HepG2 (cell line): ENCODE measurements around the gene KCNB1. TPM values are rescaled to one million over a fixed set of nuclear protein-coding genes. Genes with fewer than 3 reads are reported as not detected.

Experiments used
- ATAC-seq: fragments of 200-7000 bp; cut with Tn5 transposase; 3 replicates; pipeline ENCODE4 v1.9.1; 2020; ENCODE audit warnings: mild to moderate bottlenecking, moderate library complexity
- BruUV-seq: library from RNA; stranded (reverse); fragments of 400-500 nt; replicated peaks from 2 replicates; lab custom pipeline; 2021; lab: Mats Ljungman, UMichigan
- CTCF ChIA-PET: fragments of 300-600 bp; formaldehyde crosslinking; extraction: SDS; loops from one replicate; lab custom pipeline; 2021; ENCODE audit warnings: low total read pairs, inconsistent platforms, low intra/inter-chr PET ratio; lab: Yijun Ruan, JAX
- POLR2A ChIA-PET: fragments of 350-600 bp; sonication (Branson Sonifier 250); formaldehyde crosslinking; loops from one replicate; lab custom pipeline; 2020; ENCODE audit warnings: antibody characterized with exemption, inconsistent platforms; lab: Yijun Ruan, JAX
- DNase-seq: peaks from one replicate; pipeline ENCODE4 v3.0.0-alpha.2; 2015; ENCODE audit warnings: low spot score
- FAIRE-seq: peaks from 3 replicates; lab custom pipeline; 2011; peaks lifted over from hg19 to GRCh38; lab: Jason Lieb, UNC
- H2AFZ ChIP-seq: one replicate; pipeline ENCODE4 v1.6.1; 2011; ENCODE audit warnings: low read length, inconsistent platforms
- H3K27ac ChIP-seq: fragments of 300-600 bp; 3 replicates; pipeline ENCODE4 v1.8.0; 2011; ENCODE audit warnings: mixed run types, mild to moderate bottlenecking, mixed read lengths, low read length, inconsistent platforms; ENCODE audit not compliant: insufficient read depth; ENCODE audit errors: extremely low read length
- H3K27me3 ChIP-seq, 2 experiments: fragments of 200-600 bp in 1 of 2; 2 replicates in 1 of 2; 3 replicates in 1 of 2; pipeline versions ENCODE4 v1.6.0 to v1.8.0; 2011; ENCODE audit warnings: low read length in 2 of 2, mild to moderate bottlenecking in 2 of 2, moderate library complexity in 2 of 2, inconsistent platforms in 1 of 2; ENCODE audit not compliant: insufficient read depth in 2 of 2, control insufficient read depth in 1 of 2
- H3K36me3 ChIP-seq, 2 experiments: fragments of 200-600 bp in 1 of 2; replicated peaks in 1 of 2; 2 replicates in 1 of 2; 3 replicates in 1 of 2; pipeline versions ENCODE4 v1.5.1 to v1.8.0; 2011; ENCODE audit warnings: low read length in 2 of 2, inconsistent platforms in 1 of 2; ENCODE audit not compliant: insufficient read depth in 2 of 2, control insufficient read depth in 1 of 2
- H3K4me1 ChIP-seq: 2 replicates; pipeline ENCODE4 v1.5.1; 2012; ENCODE audit warnings: low read length, inconsistent platforms; ENCODE audit not compliant: insufficient read depth
- H3K4me2 ChIP-seq: 2 replicates; pipeline ENCODE4 v1.6.0; 2011; ENCODE audit warnings: low read depth, low read length, inconsistent platforms
- H3K4me3 ChIP-seq, 3 experiments: fragments of 200-600 bp in 1 of 3; sonication (generic), shearing (Covaris generic) in 1 of 3; replicated peaks in 1 of 3; 2 replicates each; pipeline ENCODE4 v1.5.1; 2011 to 2016; ENCODE audit warnings: low read length in 3 of 3, inconsistent platforms in 2 of 3, low read depth in 2 of 3, mild to moderate bottlenecking in 2 of 3, control low read depth in 1 of 3, mixed read lengths in 1 of 3; ENCODE audit not compliant: insufficient read depth in 1 of 3
- H3K79me2 ChIP-seq: one replicate; pipeline ENCODE4 v1.6.1; 2011; ENCODE audit warnings: low read length, inconsistent platforms; ENCODE audit not compliant: insufficient read depth
- H3K9ac ChIP-seq: 2 replicates; pipeline ENCODE4 v1.6.0; 2011; ENCODE audit warnings: mild to moderate bottlenecking, low read depth, low read length, inconsistent platforms; ENCODE audit not compliant: insufficient read depth
- H3K9me3 ChIP-seq: 2 replicates; pipeline ENCODE4 v1.5.1; 2012; ENCODE audit warnings: mild to moderate bottlenecking, low read length
- H4K20me1 ChIP-seq: 2 replicates; pipeline ENCODE4 v1.6.0; 2011; ENCODE audit warnings: inconsistent platforms, mild to moderate bottlenecking, low read length, moderate library complexity; ENCODE audit not compliant: insufficient read depth
- ATF7 ChIP-seq, 2 experiments: fragments of 450-650 bp in 1 of 2; sonication (generic) in 1 of 2; formaldehyde crosslinking in 1 of 2; IDR thresholded peaks; 2 replicates each; pipeline versions ENCODE4 v1.4.0 to v1.6.1; 2016 to 2020; ENCODE audit warnings: antibody characterized with exemption in 1 of 2, mild to moderate bottlenecking in 1 of 2, missing genetic modification reagents in 1 of 2
- CEBPB ChIP-seq: IDR thresholded peaks from 2 replicates; pipeline ENCODE4 v1.6.1; 2011; ENCODE audit warnings: low read depth, low read length, improper control_type of control experiment, borderline replicate concordance
- CREB1 ChIP-seq, 2 experiments: fragments of 450-650 bp in 1 of 2; IDR thresholded peaks; 2 replicates each; pipeline ENCODE4 v1.6.1; 2016 to 2017; ENCODE audit warnings: control low read depth in 1 of 2, mild to moderate bottlenecking in 1 of 2, missing compliant biosample characterization in 1 of 2, missing genetic modification characterization in 1 of 2
- ZBTB20 ChIP-seq: sonication (generic); formaldehyde crosslinking; IDR thresholded peaks from 2 replicates; pipeline ENCODE4 v1.8.1; 2023; ENCODE audit warnings: missing genetic modification reagents, low read depth, mild to moderate bottlenecking, borderline replicate concordance
- ZKSCAN1 ChIP-seq: fragments of 150-350 bp; IDR thresholded peaks from 2 replicates; pipeline ENCODE4 v1.6.1; 2014; ENCODE audit warnings: low read length
- ZNF432 ChIP-seq: sonication (generic); formaldehyde crosslinking; IDR thresholded peaks from 2 replicates; pipeline ENCODE4 v1.5.0; 2020; ENCODE audit warnings: missing genetic modification reagents, mild to moderate bottlenecking, borderline replicate concordance
- ZNF629 ChIP-seq: sonication (generic); formaldehyde crosslinking; conservative IDR thresholded peaks from 2 replicates; pipeline ENCODE4 v1.5.0; 2020; ENCODE audit warnings: missing genetic modification reagents
- WGBS: methylation state at CpG from one replicate; pipeline ENCODE4 v1.1.6; 2017; ENCODE audit warnings: low lambda C conversion rate; 5-methylcytosine and 5-hydroxymethylcytosine counted together
- in situ Hi-C: cut with HindIII; loops from 2 replicates; pipeline ENCODE4 v1.10.0; 2017; ENCODE audit warnings: low pct_unique_long_range_greater_than_20kb; ENCODE audit not compliant: extremely low pct_ligation_motif_present
- intact Hi-C: fragments of 100-400 bp; cut with micrococcal nuclease; formaldehyde crosslinking; loops from one replicate; pipeline ENCODE4 v1.10.0; 2022; ENCODE audit not compliant: unreplicated experiment
- polyA plus RNA-seq, 8 experiments: library from polyadenylated mRNA; depleted of rRNA in 3 of 8; stranded (reverse) in 7 of 8; unstranded in 1 of 8; fragments of >200 nt; fragmentation: Illumina TruSeq in 4 of 8; extraction: Trizol in 4 of 8; gene quantifications; 2 replicates each; pipeline versions ENCODE4 v1.2.1 to v1.2.3, GENCODE V29; 2011 to 2016; ENCODE audit warnings: low read depth in 4 of 8, missing spikeins in 1 of 8, mixed read lengths in 1 of 8; ENCODE audit not compliant: insufficient read depth in 1 of 8
- total RNA-seq, 5 experiments: library from RNA; depleted of rRNA; stranded (reverse); fragments of >200 nt; fragmentation: Illumina TruSeq; extraction: Trizol; gene quantifications; 2 replicates each; pipeline ENCODE4 v1.2.3, GENCODE V29; 2016; ENCODE audit warnings: low read depth in 1 of 5

Gene KCNB1
- total and polyA plus RNA-seq, 2 of the 13 experiments (the other 11 are each of a cell fraction or from before 2014, with no cell fraction given): 0.02 TPM; not detected in 1

- no peak for FAIRE-seq
- Histone ChIP-seq H3K27me3 (no peaks in the 10 kb centered on the region; a peak in 1 of 5 replicates), H3K36me3 (no peaks in the 10 kb centered on the region), H3K4me2 (no peak overlapping the region), H3K4me3 (no peak overlapping the region), H3K9ac (no peak overlapping the region), H3K79me2 (no peaks in the 10 kb centered on the region), H3K9me3 (no peaks in the 10 kb centered on the region), H2AFZ (no peak overlapping the region), H3K4me1 (peaks cover 13% of the 10 kb centered on the region), H4K20me1 (no peaks in the 10 kb centered on the region), H3K27ac (no peak overlapping the region)
- no peak for ATAC-seq
- CTCF ChIA-PET: no interaction called here
- intact Hi-C loops: no loop called here
- DNase-seq: no peak
- 40% methylated on average over 5 of the region's 5 CpGs for WGBS
- POLR2A ChIA-PET: no interaction called here
- no TSS peak for BruUV-seq
- in situ Hi-C loops: no loop called here
- TF ChIP-seq ZNF629 (CRISPR knock-in tag) (peak; percentile 59; the same call in 1 of the 2 replicates), ATF7 (IDR thresholded peaks at IDR 0.05) (peak; percentile 82), ATF7 (CRISPR knock-in tag; IDR thresholded peaks at IDR 0.05) (no peak), ZNF432 (CRISPR knock-in tag) (no peak), CREB1 (IDR thresholded peaks at IDR 0.05) (peak; percentile 40; the same call in 1 of the 2 replicates), CREB1 (CRISPR knock-in tag; IDR thresholded peaks at IDR 0.05) (no peak), CEBPB (peak; percentile 78; the same call in 1 of the 2 replicates)
These were observed 34.3 kb downstream of the KCNB1 start for GRCh38 chr20:49447946-49448809.

GRCh38 chr20:49447364-49447763 lies 35.1 kb downstream of the KCNB1 start:
- Histone ChIP-seq H3K4me2 (no peak overlapping the region), H4K20me1 (no peaks in the 10 kb centered on the region), H3K4me1 (peaks cover 13% of the 10 kb centered on the region), H3K79me2 (no peaks in the 10 kb centered on the region), H2AFZ (no peak overlapping the region), H3K9ac (no peak overlapping the region), H3K27ac (no peak overlapping the region), H3K9me3 (no peaks in the 10 kb centered on the region), H3K27me3 (no peaks in the 10 kb centered on the region; a peak in 1 of 5 replicates), H3K36me3 (no peaks in the 10 kb centered on the region), H3K4me3 (no peak overlapping the region)
- 46% methylated on average over 6 of the region's 6 CpGs for WGBS
- DNase-seq: no peak
- TF ChIP-seq ZKSCAN1 (peak; percentile 66), ZBTB20 (CRISPR knock-in tag) (no peak)
- ATAC-seq: no peak
- FAIRE-seq: no peak
- in situ Hi-C loops: no loop called here
- no TSS peak for BruUV-seq
- CTCF ChIA-PET: no interaction called here
- POLR2A ChIA-PET: no interaction called here
- intact Hi-C loops: no loop called here
